AG04450 (cell line): ENCODE measurements around the gene KCNMA1. TPM values are rescaled to one million over a fixed set of nuclear protein-coding genes. Genes with fewer than 3 reads are reported as not detected.

Experiments used
- CTCF ChIA-PET: fragments of 300-600, 350-600 bp; formaldehyde crosslinking; extraction: SDS; loops from one replicate; lab custom pipeline; 2022; ENCODE audit warnings: antibody characterized with exemption, inconsistent platforms; lab: Charles Lee
- POLR2A ChIA-PET: fragments of 350-600 bp; formaldehyde crosslinking; extraction: SDS; loops from one replicate; lab custom pipeline; 2021; ENCODE audit warnings: antibody characterized with exemption, inconsistent platforms; lab: Yijun Ruan, JAX
- DNase-seq: peaks from one replicate; pipeline ENCODE4 v3.0.0-alpha.2; 2011; ENCODE audit warnings: low read depth, low spot score
- H3K27ac ChIP-seq: one replicate; pipeline ENCODE4 v1.5.1; 2012; ENCODE audit warnings: low read depth, low read length, control low read depth
- H3K27me3 ChIP-seq: one replicate; pipeline ENCODE4 v1.6.0; 2012; ENCODE audit warnings: low read length; ENCODE audit not compliant: control insufficient read depth, insufficient read depth
- H3K4me3 ChIP-seq: 2 replicates; pipeline ENCODE4 v1.5.1; 2011; ENCODE audit warnings: mild to moderate bottlenecking, low read depth, low read length, control low read depth
- H3K9me3 ChIP-seq: 2 replicates; pipeline ENCODE4 v1.5.1; 2012; ENCODE audit warnings: low read length; ENCODE audit not compliant: control insufficient read depth, insufficient read depth
- polyA plus RNA-seq: library from polyadenylated mRNA; depleted of rRNA; stranded (reverse); fragments of >200 nt; gene quantifications from 2 replicates; pipeline ENCODE4 v1.2.3, GENCODE V29; 2011
- TF ChIP-seq, protein P1 (sequence below): IDR thresholded peaks from 2 replicates; pipeline ENCODE4 v1.5.1; 2011; ENCODE audit warnings: low read depth, low read length, control low read depth, inconsistent platforms

Gene KCNMA1
- polyA plus RNA-seq, 1 experiment: 58.8 TPM

DNA sequence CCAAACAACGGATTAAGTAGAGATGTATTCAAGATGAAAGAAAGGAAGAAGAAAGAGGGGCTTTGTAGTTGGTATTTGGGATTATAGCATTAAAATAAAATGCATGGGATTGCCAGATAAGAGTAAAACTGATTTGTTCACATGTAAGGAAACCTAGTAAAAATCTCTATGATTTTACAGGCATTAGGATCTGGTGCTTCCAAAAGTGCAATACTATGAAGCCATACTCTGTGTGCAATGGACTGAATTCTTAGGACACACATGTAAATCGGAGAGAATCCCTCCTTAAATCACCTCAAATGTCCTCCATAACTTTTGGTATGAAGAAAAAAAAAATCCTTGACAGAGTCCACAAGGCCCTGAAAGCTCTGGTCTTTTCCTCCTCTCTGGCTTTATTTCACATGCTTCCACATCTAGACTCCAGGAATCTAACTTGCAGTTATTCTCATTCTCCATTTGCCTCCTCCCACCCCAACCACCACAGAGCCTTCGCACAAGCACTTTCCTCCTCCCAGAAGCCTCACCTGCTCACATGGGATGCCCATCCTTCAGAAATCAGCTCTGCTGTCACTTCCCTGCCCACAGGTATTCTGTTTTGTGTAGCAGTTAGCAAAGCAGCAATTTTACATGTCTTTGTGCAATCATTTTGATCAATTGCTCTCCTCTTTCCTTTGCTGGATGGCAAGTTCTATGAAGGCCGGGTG is 378.3 kb downstream of the KCNMA1 start:
- TF ChIP-seq, protein P1, sequence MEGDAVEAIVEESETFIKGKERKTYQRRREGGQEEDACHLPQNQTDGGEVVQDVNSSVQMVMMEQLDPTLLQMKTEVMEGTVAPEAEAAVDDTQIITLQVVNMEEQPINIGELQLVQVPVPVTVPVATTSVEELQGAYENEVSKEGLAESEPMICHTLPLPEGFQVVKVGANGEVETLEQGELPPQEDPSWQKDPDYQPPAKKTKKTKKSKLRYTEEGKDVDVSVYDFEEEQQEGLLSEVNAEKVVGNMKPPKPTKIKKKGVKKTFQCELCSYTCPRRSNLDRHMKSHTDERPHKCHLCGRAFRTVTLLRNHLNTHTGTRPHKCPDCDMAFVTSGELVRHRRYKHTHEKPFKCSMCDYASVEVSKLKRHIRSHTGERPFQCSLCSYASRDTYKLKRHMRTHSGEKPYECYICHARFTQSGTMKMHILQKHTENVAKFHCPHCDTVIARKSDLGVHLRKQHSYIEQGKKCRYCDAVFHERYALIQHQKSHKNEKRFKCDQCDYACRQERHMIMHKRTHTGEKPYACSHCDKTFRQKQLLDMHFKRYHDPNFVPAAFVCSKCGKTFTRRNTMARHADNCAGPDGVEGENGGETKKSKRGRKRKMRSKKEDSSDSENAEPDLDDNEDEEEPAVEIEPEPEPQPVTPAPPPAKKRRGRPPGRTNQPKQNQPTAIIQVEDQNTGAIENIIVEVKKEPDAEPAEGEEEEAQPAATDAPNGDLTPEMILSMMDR: no peak
- Histone ChIP-seq H3K9me3 (peaks cover 2% of the 10 kb centered on the region; the same call in 1 of the 2 replicates), H3K27me3 (no peaks in the 10 kb centered on the region), H3K4me3 (no peak overlapping the region), H3K27ac (no peak overlapping the region)
- ChIA-PET CTCF (no interaction called here), POLR2A (no interaction called here)
- DNase-seq: no peak

DNA sequence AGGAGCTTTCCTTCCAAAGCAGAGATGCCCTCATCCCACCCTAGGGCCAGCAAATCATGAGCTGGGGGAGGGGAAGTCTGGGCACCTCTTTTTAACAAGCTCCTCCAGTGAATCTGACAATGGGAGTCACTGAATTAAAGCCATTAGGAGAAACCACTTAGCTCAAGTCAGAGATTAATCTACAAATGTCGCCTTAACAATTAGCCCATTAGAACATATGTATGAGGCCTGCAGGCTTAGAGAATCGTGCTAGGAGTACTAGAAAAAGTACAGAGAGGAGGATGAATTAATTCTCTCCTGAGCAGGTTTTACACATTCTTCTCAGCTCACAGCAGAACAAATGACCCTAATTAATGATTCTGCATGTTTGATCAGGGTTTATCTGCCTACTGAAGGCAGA is 381.3 kb downstream of the KCNMA1 start:
- no peak overlapping the region for H3K4me3 ChIP-seq
- POLR2A ChIA-PET: no interaction called here
- CTCF ChIA-PET: interaction anchor here (1.5 kb wide), 1 partner anchor 455 kb away, joined by 3 read pairs; no protein-coding TSS in a partner anchor
- TF ChIP-seq, protein P1: no peak
- DNase-seq: no peak
- H3K27me3 ChIP-seq: no peaks in the 10 kb centered on the region
- peaks cover 2% of the 10 kb centered on the region; the same call in 1 of the 2 replicates for H3K9me3 ChIP-seq
- H3K27ac ChIP-seq: no peak overlapping the region

DNA sequence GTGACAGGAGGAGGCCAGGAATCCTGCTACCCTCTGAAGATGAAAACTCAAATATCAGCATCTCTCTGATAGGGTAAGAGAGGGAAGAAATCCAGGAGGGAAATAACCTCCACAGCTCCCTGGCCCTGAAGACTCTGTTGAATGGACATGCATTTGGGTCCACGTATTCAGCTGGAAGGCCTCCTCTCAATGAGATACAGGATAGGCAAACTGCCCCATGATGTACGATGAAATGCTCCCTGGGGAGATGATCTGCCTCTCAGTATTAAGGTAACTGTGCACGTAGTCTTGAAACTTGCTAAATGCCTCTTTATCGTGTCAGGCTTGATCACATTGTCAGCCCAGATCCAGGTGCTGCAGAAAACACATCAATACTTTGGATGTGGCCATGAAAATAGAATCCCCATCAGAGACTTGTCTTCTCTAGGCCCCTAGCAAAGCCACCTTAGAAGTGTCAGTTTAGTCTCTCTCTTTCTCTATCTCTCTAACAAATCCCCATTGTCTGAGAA is 384.0 kb downstream of the KCNMA1 start:
- Histone ChIP-seq H3K9me3 (peaks cover 2% of the 10 kb centered on the region; the same call in 1 of the 2 replicates), H3K27ac (no peak overlapping the region), H3K4me3 (no peak overlapping the region), H3K27me3 (no peaks in the 10 kb centered on the region)
- TF ChIP-seq, protein P1: no peak
- no peak for DNase-seq
- ChIA-PET CTCF (interaction anchor here (1.0 to 1.7 kb wide), 3 partner anchors 80 to 388 kb away, joined by 4 read pairs; no protein-coding TSS in a partner anchor), POLR2A (interaction anchor here (1.1 to 1.4 kb wide), 2 partner anchors 10 to 67 kb away, joined by 3 to 4 read pairs; no protein-coding TSS in a partner anchor)

DNA sequence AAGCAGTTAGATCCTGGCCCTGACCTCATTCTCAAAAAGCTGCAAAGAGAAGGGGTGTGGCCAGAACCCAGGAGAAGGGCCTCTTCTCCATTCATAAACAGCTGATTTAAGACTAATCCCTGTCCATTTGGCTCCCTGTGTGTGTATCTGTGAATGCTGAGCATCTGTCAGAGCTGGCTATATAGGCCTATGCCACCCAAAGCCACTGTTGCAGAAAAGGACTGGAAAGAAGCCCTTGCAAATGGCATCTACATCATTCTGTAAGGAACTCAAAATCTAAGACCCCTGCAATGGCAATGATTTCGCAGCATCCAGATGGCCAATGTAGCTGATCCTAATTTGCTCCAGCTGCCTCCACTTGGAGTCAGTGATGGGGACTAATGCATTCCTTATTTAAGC is 384.5 kb downstream of the KCNMA1 start:
- DNase-seq: no peak
- peaks cover 2% of the 10 kb centered on the region; the same call in 1 of the 2 replicates for H3K9me3 ChIP-seq
- H3K4me3 ChIP-seq: no peak overlapping the region
- no peak overlapping the region for H3K27ac ChIP-seq
- no peaks in the 10 kb centered on the region for H3K27me3 ChIP-seq
- CTCF ChIA-PET: interaction anchor here (1.0 to 1.7 kb wide), 3 partner anchors 80 to 388 kb away, joined by 4 read pairs; no protein-coding TSS in a partner anchor
- TF ChIP-seq, protein P1: no peak
- POLR2A ChIA-PET: interaction anchor here (1.1 to 1.4 kb wide), 2 partner anchors 10 to 68 kb away, joined by 3 to 4 read pairs; no protein-coding TSS in a partner anchor
